HUES48 (cell line): Measurements from ENCODE around the gene RHOU.

Experiments
- H3K27ac ChIP-seq: one replicate; pipeline ENCODE4 v1.7.0; 2013; ENCODE audit warnings: low read depth, low read length, inconsistent platforms
- H3K27me3 ChIP-seq: 2 replicates; pipeline ENCODE4 v1.6.1; 2013; ENCODE audit warnings: mild to moderate bottlenecking, low read length; ENCODE audit not compliant: control insufficient read depth, insufficient read depth
- H3K36me3 ChIP-seq: 2 replicates; pipeline ENCODE4 v1.6.1; 2013; ENCODE audit warnings: low read length; ENCODE audit not compliant: control insufficient read depth, insufficient read depth
- H3K4me1 ChIP-seq: 2 replicates; pipeline ENCODE4 v1.6.1; 2013; ENCODE audit warnings: mild to moderate bottlenecking, low read length; ENCODE audit not compliant: control insufficient read depth, insufficient read depth
- H3K4me3 ChIP-seq: 2 replicates; pipeline ENCODE4 v1.5.1; 2013; ENCODE audit warnings: mild to moderate bottlenecking, low read depth, low read length
- H3K9ac ChIP-seq: 2 replicates; pipeline ENCODE4 v1.6.1; 2013; ENCODE audit warnings: mild to moderate bottlenecking, low read depth, low read length, moderate library complexity
- H3K9me3 ChIP-seq: 2 replicates; pipeline ENCODE4 v1.6.1; 2013; ENCODE audit warnings: low read length; ENCODE audit not compliant: control insufficient read depth, insufficient read depth

The RHOU gene

DNA sequence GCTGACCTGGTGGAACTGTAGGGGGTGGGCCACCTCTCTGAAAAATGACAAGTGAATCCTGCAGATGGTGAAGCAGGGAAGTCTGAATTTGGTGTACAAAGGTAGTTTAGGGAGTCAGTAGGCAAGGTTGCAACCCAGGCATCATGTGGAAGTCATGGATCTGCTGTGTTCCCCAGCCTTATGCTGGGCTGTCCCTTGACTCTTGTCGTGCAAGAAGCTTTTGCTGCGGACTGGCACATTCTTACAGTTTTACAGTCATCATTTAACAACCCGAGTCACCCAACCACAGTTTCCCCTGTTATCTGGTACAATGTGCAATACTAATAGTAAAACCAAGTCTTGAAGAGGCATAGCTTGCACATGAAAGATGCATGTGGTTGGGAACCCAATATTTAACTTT is 13.2 kb downstream of the RHOU start:
- H3K9ac ChIP-seq = no peak overlapping the region
- H3K36me3 ChIP-seq = 0 out of 2 replicates have a peak, but pooled peaks cover 6% of the 10 kb centered on the region
- no peak overlapping the region for H3K4me3 ChIP-seq
- no peaks in the 10 kb centered on the region for H3K9me3 ChIP-seq
- no peaks in the 10 kb centered on the region for H3K27me3 ChIP-seq
- no peak overlapping the region for H3K27ac ChIP-seq
- no peaks in the 10 kb centered on the region for H3K4me1 ChIP-seq

DNA sequence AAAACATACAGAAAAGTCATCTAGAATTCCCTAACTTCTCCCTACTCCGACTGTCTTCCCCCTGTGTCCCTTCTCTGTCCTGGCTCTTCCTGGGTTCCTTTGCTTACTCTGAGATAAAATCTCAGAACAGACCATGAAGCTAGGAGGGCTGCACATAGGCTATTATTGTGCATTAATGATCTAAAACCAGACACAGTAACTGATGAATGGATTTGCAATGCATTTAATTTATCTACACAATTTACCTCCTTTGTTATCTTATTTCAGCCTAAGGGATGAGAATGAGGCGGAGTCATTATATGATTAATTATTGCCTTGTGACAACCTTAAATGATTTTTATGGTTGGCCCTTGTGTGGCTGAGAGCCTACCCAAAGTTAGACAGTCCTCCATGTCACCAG is 14.5 kb downstream of the RHOU start:
- H3K9ac ChIP-seq = no peak overlapping the region
- no peak overlapping the region for H3K27ac ChIP-seq
- no peaks in the 10 kb centered on the region for H3K27me3 ChIP-seq
- H3K36me3 ChIP-seq = no peaks in the 10 kb centered on the region
- no peak overlapping the region for H3K4me3 ChIP-seq
- no peaks in the 10 kb centered on the region for H3K9me3 ChIP-seq
- no peaks in the 10 kb centered on the region for H3K4me1 ChIP-seq

GRCh38 chr1:228750915-228751314 is 15.6 kb downstream of the RHOU start:
- Histone ChIP-seq H3K4me3 (no peak overlapping the region), H3K27me3 (no peaks in the 10 kb centered on the region), H3K27ac (no peak overlapping the region), H3K9me3 (no peaks in the 10 kb centered on the region), H3K9ac (no peak overlapping the region), H3K36me3 (no peaks in the 10 kb centered on the region), H3K4me1 (no peaks in the 10 kb centered on the region)

DNA sequence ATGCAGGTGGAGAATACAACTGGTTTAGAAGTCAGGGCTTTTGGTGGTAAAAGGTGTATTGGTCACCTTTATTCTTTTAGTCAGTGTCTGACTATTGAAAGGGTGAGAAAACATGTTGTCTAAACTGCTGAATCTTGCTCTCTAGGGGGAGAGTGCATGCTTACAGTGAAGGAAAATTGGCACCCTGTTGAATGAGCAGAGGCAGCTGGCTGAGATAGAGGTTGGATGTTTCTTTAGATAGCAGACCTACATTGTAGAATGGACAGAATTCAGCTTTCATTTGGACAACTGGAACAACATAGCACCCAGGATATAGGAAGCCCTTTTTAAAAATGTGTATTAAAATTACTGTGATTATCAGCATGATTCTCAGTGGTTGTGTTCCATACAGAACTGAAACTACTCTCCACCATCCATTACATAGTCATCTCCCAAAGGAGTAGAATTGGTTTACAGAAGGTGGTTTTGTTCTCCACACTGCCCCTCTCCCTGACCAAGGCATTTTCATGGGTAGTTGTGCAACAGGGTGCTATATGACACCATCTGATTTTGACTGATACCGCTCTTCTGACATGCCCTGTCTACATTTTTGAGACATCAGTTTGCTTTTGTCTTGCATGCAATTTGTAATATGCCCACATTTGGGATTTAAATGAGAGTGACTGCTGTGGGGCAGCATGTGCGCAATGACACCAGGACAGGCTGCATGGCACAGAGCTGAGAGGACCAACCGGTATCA is 16.2 kb downstream of the RHOU start:
- H3K9ac ChIP-seq = no peak overlapping the region
- no peaks in the 10 kb centered on the region for H3K27me3 ChIP-seq
- H3K27ac ChIP-seq = no peak overlapping the region
- no peaks in the 10 kb centered on the region for H3K4me1 ChIP-seq
- H3K36me3 ChIP-seq = no peaks in the 10 kb centered on the region
- H3K9me3 ChIP-seq = no peaks in the 10 kb centered on the region
- H3K4me3 ChIP-seq = no peak overlapping the region

DNA sequence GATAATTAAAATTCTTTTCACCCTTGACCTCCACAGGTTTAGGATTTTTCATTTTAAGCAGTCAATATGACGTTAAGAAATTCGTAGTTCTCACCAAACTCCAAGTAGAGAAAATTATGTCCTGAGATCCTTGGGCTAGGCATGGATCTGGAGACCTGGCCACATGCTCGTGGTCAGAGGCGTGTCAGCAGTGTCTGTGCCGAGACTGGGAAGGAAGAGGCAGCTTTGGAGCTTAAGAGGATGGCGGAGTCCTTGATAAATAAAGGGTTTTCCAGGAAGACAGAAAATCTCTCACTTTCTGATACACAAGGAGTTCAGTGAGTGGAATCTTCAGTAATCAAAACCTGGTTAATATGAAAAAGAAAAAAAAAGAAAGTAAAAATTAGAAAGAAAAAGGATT is 17.0 kb downstream of the RHOU start:
- Histone ChIP-seq H3K9me3 (no peaks in the 10 kb centered on the region), H3K4me3 (no peak overlapping the region), H3K27ac (no peak overlapping the region), H3K27me3 (no peaks in the 10 kb centered on the region), H3K4me1 (no peaks in the 10 kb centered on the region), H3K9ac (no peak overlapping the region), H3K36me3 (no peaks in the 10 kb centered on the region)

DNA sequence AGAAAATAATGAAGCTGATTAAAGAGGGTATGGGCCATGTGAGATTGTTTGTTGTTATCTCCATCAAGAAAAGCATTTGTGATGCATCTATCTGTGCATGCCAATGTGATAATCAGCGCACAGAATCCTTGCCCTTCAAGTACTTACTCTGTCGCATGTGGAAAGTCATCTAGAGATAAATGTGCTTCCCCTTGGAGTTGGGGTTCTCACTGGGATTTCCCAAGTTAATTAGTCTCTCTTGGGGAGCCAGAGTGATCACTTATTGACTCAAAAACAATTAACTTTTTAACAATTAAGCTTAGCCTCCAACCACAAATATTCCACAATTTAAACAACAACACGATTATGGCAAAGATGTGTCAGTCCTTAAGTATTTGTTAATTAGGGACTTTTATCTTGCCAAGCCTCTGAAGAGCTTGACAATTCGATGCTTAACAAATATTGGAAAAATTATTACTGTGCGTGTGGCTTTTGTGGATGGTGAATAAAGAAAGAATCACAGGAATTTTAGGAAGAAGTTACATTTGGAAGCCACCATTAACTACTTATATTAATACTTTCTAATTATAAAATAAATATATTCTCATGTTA is 17.5 kb downstream of the RHOU start:
- Histone ChIP-seq H3K9ac (no peak overlapping the region), H3K27me3 (no peaks in the 10 kb centered on the region)

DNA sequence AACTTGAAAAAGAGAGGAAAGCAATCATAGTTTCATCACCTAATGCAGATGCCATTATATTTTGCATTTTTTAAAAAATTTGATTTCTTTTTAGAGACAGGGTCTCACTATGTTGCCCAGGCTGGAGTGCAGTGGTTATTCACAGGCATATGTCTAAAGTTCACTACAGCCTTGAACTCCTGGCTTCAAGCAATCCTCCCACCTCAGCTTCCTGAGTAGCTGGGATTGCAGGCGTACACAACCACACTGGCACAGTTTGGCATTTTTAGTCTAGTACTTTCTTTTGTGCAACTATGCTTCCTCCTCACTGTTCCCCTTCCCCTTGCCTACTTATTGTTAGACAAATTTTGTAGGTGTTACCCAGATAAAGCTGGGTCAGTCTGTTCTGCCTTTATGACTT is 18.0 kb downstream of the RHOU start:
- Histone ChIP-seq H3K4me3 (no peak overlapping the region), H3K27me3 (no peaks in the 10 kb centered on the region), H3K4me1 (no peaks in the 10 kb centered on the region), H3K9me3 (no peaks in the 10 kb centered on the region), H3K36me3 (no peaks in the 10 kb centered on the region), H3K9ac (no peak overlapping the region), H3K27ac (no peak overlapping the region)

More for the DNA sequence above, 17.5 kb downstream of the RHOU start:
- Histone ChIP-seq H3K9me3 (no peaks in the 10 kb centered on the region), H3K4me3 (no peak overlapping the region), H3K4me1 (no peaks in the 10 kb centered on the region), H3K36me3 (no peaks in the 10 kb centered on the region), H3K27ac (no peak overlapping the region)

DNA sequence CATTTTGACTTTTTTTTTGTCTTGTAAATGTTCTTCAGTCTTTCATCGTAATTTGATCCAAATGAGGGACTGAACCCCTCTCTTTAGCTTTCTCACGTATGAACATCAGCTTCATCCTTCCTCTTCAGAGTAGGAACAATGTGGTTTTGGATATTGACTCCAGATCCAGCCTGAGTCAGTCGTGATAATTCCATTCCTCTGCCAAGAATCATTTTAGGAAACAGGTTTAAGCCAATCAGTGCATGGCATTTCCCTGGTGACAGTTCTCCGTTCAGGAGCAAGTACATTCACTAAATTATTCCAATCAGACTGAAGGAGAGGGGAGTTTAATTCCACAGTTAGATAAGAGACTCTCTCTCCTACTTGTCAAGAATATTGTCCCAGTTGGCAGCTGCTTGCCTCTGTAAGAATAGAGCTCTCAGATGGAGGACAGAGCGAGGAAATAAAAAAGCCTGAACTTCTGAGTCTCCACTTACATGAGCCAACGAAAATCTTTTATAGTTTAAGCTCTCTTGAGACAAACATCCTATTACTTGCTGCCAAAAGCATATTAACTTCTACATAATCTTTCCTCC is 18.6 kb downstream of the RHOU start:
- no peak overlapping the region for H3K27ac ChIP-seq
- no peak overlapping the region for H3K4me3 ChIP-seq
- no peaks in the 10 kb centered on the region for H3K4me1 ChIP-seq
- no peaks in the 10 kb centered on the region for H3K36me3 ChIP-seq
- H3K27me3 ChIP-seq = no peaks in the 10 kb centered on the region; the same call in 1 of the 2 replicates
- H3K9me3 ChIP-seq = no peaks in the 10 kb centered on the region
- no peak overlapping the region for H3K9ac ChIP-seq

DNA sequence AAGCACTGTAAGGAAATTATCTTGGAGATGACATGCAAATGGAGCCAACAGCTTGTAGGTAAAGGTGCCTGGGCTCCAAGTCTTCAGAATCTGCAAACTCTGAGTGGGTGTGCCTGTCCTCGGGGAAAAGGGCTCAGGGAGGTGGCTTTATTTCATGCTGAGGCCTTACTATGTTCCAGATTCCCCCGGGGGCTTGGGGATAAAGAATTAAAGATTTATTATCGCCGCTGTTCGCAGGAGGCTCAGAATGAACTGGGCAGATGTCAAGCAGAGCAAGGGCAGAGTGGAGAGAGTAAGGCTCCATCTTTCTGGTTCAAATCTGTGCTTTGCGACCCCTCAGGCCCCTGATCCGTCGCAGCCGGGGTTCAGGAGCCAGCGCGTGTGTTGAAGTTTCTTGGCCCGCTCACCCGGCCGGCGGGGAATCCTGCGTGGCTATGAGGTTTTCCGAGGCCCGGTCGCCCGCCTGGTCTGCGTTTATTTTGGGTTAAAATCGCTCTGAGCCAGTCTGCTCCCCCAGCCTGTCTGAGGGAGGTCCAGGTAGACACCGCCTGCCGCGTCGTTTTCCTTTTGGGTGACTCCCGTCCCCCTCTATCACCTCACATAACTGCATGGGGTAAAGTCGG is 19.5 kb downstream of the RHOU start:
- Histone ChIP-seq H3K36me3 (no peaks in the 10 kb centered on the region), H3K27me3 (no peaks in the 10 kb centered on the region; the same call in 1 of the 2 replicates), H3K9ac (no peak overlapping the region), H3K9me3 (no peaks in the 10 kb centered on the region), H3K4me1 (no peaks in the 10 kb centered on the region), H3K4me3 (no peak overlapping the region), H3K27ac (no peak overlapping the region)

DNA sequence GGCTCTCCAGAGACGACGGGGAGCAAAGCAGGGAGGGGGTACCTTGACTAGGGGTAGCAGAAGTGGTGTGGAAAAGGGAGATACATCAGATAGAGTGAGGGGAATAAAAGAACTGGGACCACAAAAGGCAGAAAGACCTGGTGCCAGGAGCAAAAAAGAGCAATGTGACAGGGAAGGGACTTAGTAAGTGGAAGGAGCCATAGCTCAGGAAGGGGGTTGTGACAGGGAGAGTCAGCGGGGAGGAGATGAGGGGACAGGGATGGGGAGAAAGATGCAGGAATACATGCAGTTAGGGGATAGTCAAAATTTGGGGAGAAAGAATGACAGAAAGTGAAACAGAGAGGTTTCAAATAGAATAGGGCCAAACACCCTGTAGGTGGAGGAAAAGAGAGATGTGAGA is 20.5 kb downstream of the RHOU start:
- no peaks in the 10 kb centered on the region; the same call in 1 of the 2 replicates for H3K27me3 ChIP-seq
- H3K9ac ChIP-seq = no peak overlapping the region
- H3K4me3 ChIP-seq = no peak overlapping the region

GRCh38 chr1:228756457-228756856 is 21.2 kb downstream of the RHOU start:
- no peaks in the 10 kb centered on the region for H3K36me3 ChIP-seq
- no peaks in the 10 kb centered on the region for H3K9me3 ChIP-seq
- H3K27me3 ChIP-seq = no peaks in the 10 kb centered on the region; the same call in 1 of the 2 replicates
- no peaks in the 10 kb centered on the region for H3K4me1 ChIP-seq
- H3K9ac ChIP-seq = no peak overlapping the region
- no peak overlapping the region for H3K4me3 ChIP-seq
- no peak overlapping the region for H3K27ac ChIP-seq

More for the DNA sequence above, 20.5 kb downstream of the RHOU start:
- Histone ChIP-seq H3K36me3 (no peaks in the 10 kb centered on the region), H3K9me3 (no peaks in the 10 kb centered on the region), H3K27ac (no peak overlapping the region), H3K4me1 (no peaks in the 10 kb centered on the region)
